ENCODE data around the gene HBM. TPM values are rescaled to one million over a fixed set of nuclear protein-coding genes. Genes with fewer than 3 reads are reported as not detected.

HBM gene
- total RNA-seq, 1 experiment from 2014 or later = not detected

DNA sequence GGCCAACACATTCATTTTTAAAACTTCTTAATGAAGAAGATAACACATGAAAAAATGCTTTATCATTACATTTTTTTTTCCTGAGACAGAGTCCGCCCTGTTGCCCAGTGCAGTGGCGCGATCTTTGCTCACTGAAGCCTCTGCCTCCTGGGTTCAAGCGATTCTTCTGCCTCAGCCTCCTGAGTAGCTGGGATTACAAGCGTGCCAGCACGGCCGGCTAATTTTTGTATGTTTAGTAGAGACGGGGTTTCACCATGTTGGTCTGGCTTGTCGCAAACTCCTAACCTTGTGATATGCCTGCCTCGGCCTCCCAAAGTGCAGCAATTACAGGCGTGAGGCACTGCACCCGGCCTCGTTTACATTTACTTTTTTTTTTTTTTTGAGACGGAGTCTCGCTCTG lies 27.7 kb downstream of the HBM start:
- DNase-seq (ENCODE audit: low read depth, low spot score) = no peak
- in situ Hi-C loops (cut with HindIII; ENCODE audit: low pct_unique_long_range_greater_than_20kb, low sequenced_read_pairs) (no loop called here), intact Hi-C loops (cut with micrococcal nuclease; ENCODE audit: unreplicated experiment) (no loop called here)
- BruUV-seq (replicated peaks) = no TSS peak
- Histone ChIP-seq H3K27ac (ENCODE audit: low read length) (no peak overlapping the region), H3K4me3 (ENCODE audit: low read depth in 2 of 2, low read length in 2 of 2) (no peak overlapping the region), H3K9me3 (ENCODE audit: control insufficient read depth, insufficient read depth, low read depth, low read length) (no peaks in the 10 kb centered on the region), H3K27me3 (ENCODE audit: control insufficient read depth, insufficient read depth, low read length) (no peaks in the 10 kb centered on the region), H3K36me3 (ENCODE audit: control insufficient read depth, insufficient read depth, low read length) (peaks cover 28% of the 10 kb centered on the region), H3K4me1 (ENCODE audit: control insufficient read depth, insufficient read depth, low read length) (no peaks in the 10 kb centered on the region)
- TF ChIP-seq, protein P1, sequence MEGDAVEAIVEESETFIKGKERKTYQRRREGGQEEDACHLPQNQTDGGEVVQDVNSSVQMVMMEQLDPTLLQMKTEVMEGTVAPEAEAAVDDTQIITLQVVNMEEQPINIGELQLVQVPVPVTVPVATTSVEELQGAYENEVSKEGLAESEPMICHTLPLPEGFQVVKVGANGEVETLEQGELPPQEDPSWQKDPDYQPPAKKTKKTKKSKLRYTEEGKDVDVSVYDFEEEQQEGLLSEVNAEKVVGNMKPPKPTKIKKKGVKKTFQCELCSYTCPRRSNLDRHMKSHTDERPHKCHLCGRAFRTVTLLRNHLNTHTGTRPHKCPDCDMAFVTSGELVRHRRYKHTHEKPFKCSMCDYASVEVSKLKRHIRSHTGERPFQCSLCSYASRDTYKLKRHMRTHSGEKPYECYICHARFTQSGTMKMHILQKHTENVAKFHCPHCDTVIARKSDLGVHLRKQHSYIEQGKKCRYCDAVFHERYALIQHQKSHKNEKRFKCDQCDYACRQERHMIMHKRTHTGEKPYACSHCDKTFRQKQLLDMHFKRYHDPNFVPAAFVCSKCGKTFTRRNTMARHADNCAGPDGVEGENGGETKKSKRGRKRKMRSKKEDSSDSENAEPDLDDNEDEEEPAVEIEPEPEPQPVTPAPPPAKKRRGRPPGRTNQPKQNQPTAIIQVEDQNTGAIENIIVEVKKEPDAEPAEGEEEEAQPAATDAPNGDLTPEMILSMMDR (IDR thresholded peaks at IDR 0.05) = no peak
- TF ChIP-seq, protein P2, sequence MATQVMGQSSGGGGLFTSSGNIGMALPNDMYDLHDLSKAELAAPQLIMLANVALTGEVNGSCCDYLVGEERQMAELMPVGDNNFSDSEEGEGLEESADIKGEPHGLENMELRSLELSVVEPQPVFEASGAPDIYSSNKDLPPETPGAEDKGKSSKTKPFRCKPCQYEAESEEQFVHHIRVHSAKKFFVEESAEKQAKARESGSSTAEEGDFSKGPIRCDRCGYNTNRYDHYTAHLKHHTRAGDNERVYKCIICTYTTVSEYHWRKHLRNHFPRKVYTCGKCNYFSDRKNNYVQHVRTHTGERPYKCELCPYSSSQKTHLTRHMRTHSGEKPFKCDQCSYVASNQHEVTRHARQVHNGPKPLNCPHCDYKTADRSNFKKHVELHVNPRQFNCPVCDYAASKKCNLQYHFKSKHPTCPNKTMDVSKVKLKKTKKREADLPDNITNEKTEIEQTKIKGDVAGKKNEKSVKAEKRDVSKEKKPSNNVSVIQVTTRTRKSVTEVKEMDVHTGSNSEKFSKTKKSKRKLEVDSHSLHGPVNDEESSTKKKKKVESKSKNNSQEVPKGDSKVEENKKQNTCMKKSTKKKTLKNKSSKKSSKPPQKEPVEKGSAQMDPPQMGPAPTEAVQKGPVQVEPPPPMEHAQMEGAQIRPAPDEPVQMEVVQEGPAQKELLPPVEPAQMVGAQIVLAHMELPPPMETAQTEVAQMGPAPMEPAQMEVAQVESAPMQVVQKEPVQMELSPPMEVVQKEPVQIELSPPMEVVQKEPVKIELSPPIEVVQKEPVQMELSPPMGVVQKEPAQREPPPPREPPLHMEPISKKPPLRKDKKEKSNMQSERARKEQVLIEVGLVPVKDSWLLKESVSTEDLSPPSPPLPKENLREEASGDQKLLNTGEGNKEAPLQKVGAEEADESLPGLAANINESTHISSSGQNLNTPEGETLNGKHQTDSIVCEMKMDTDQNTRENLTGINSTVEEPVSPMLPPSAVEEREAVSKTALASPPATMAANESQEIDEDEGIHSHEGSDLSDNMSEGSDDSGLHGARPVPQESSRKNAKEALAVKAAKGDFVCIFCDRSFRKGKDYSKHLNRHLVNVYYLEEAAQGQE (IDR thresholded peaks at IDR 0.05; ENCODE audit: insufficient read depth in 1 of 2, low read depth in 2 of 2, low read length in 1 of 2) = no peak
- TF ChIP-seq POLR2AphosphoS5 (IDR thresholded peaks at IDR 0.05; ENCODE audit: low read depth, low read length) (no peak), SIN3A (IDR thresholded peaks at IDR 0.05; ENCODE audit: borderline replicate concordance, insufficient read depth, low read depth, low read length) (no peak), TCF7L2 (IDR thresholded peaks at IDR 0.05; ENCODE audit: low read depth, low read length) (no peak)
- ChIA-PET CTCF (interaction anchor here (0.7 kb wide), 1 partner anchor 169 kb away, joined by 7 read pairs; no protein-coding TSS in a partner anchor), POLR2A (no interaction called here)
- ATAC-seq = no peak

GRCh38 chr16:194516-194915 lies 28.7 kb downstream of the HBM start:
- TF ChIP-seq POLR2AphosphoS5 (IDR thresholded peaks at IDR 0.05; ENCODE audit: low read depth, low read length) (no peak), SIN3A (IDR thresholded peaks at IDR 0.05; ENCODE audit: borderline replicate concordance, insufficient read depth, low read depth, low read length) (no peak), TCF7L2 (IDR thresholded peaks at IDR 0.05; ENCODE audit: low read depth, low read length) (no peak)
- TF ChIP-seq, protein P2 (IDR thresholded peaks at IDR 0.05; ENCODE audit: insufficient read depth in 1 of 2, low read depth in 2 of 2, low read length in 1 of 2) = no peak
- TF ChIP-seq, protein P1 (IDR thresholded peaks at IDR 0.05) = no peak
- in situ Hi-C loops (cut with HindIII; ENCODE audit: low pct_unique_long_range_greater_than_20kb, low sequenced_read_pairs) (no loop called here), intact Hi-C loops (cut with micrococcal nuclease; ENCODE audit: unreplicated experiment) (no loop called here)
- no peak overlapping the region for H3K27ac ChIP-seq (ENCODE audit: low read length)
- peaks cover 31% of the 10 kb centered on the region for H3K36me3 ChIP-seq (ENCODE audit: control insufficient read depth, insufficient read depth, low read length)
- no TSS peak for BruUV-seq (replicated peaks)
- DNase-seq (ENCODE audit: low read depth, low spot score) = no peak
- no peak overlapping the region for H3K4me3 ChIP-seq (ENCODE audit: low read depth in 2 of 2, low read length in 2 of 2)
- no peaks in the 10 kb centered on the region for H3K27me3 ChIP-seq (ENCODE audit: control insufficient read depth, insufficient read depth, low read length)
- no peak for ATAC-seq
- H3K9me3 ChIP-seq (ENCODE audit: control insufficient read depth, insufficient read depth, low read depth, low read length) = no peaks in the 10 kb centered on the region
- CTCF ChIA-PET = no interaction called here
- no peaks in the 10 kb centered on the region for H3K4me1 ChIP-seq (ENCODE audit: control insufficient read depth, insufficient read depth, low read length)
- POLR2A ChIA-PET = interaction anchor here (0.7 kb wide), 1 partner anchor 13 kb away, joined by 3 read pairs; no protein-coding TSS in a partner anchor
